GM12892 (cell line): ENCODE data around the gene TBXAS1.

ENCODE experiments used
- POLR2A ChIP-seq: IDR thresholded peaks from 2 replicates; pipeline ENCODE4 v1.6.1; 2011; ENCODE audit warnings: low read depth, low read length, control low read depth
- POLR2AphosphoS5 ChIP-seq: IDR thresholded peaks from 2 replicates; pipeline ENCODE4 v1.6.1; 2011; ENCODE audit warnings: low read depth, low read length, control low read depth

- TF ChIP-seq POLR2A = no peak
- TF ChIP-seq POLR2AphosphoS5 = no peak
These were observed 22.9 kb downstream of the TBXAS1 start for GRCh38 chr7:139851770-139852481.
